Brain pericyte (primary cell): ENCODE data around the gene C8B.

Source experiments
- DNase-seq: peaks from one replicate; pipeline ENCODE4 v3.0.0-alpha.2; 2012; ENCODE audit warnings: low read depth, low spot score

C8B gene

DNA sequence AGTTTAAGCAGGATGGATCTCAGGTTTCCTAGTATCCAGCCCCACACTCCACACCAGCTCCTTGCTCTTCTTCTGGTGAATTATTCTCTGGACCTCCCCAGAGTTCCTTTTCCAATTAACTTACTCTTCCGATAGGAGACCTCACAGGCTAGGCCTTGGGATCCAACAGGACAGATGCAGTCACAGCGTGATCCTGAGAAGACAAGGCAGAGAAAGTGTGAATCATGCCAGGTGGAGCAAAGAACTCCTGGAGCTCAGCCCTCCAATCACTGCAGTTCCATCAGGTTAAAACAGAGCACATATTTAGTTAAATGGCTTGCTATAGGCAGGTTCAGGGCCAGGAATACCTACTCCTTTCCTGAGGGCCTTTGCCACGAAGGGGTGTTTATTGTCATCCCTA, 34.1 kb downstream of the C8B start:
- no peak for DNase-seq

DNA sequence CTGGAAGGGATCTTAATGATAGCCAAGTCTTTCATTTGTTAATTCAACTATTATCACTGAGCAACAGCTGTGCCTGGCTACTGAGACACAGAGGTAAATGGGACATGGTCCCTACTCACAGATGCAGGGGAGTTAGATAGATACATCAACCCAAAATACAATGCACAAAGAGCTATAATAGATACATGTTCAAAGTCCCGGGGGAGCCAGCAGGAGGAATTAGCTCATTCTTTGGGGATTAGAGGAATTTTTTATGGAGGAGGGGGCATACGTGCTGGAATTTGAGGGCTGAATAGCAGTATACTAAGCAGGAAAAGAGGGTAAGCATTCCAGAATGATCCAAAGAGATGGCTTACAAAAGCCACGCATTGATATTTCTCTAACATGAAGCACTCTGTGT, 34.6 kb downstream of the C8B start:
- no peak for DNase-seq

DNA sequence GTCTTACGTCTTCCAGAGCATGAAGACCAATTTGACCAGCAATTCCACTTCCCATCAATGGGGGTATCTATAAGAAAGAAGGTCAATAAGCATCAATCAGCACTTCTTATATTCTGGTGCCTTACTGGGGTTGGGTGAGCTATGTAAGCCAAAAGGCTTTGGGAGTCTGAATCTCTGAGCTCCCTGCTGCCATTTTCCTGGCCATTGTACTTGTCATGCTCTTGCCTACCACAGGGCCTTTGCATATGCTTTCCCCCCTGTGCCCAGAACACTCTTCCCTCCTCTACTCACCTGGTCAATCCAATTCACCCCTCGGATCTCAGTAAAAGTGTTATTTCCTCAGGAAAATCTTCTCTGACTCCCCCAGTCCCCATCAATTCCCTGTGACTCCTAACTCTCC, 36.3 kb downstream of the C8B start:
- DNase-seq: no peak

DNA sequence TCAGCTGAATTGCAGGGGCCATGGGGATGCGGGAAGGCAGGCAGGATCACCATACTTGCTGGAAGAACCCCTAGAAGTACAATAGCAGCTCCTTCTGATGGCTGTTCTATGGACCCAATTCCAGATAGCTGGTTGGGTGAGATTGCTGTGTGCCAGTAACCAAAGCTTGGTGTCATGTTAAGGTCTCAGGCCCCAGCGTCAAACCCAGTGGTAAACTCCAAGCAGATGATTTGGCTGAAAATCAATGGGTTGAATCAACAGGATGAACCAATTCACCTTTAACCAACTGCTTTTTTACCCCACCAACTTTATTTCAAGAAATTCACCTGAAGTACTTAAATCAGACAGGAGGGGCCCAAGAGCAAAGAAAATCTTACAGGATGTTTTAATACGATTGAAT, 37.8 kb downstream of the C8B start:
- no peak for DNase-seq

DNA sequence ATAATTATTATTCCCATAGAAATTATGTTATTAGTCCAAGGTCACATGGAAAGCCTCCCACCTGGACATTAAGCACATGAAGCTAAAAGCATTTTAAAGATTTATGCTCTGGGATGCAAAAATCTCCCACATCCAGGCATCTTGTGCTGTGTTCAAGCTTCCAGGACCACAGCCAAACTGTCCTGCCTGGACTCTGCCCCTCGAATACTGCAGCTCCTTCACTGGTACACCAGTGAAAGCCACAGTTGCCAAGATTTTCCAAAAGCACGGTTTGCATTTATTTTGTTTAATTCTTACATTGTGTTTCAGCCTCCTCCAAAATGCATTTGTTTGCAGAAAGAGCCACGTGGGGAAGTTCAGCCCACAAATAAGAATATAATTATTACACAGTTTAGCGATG, 38.6 kb downstream of the C8B start:
- no peak for DNase-seq

DNA sequence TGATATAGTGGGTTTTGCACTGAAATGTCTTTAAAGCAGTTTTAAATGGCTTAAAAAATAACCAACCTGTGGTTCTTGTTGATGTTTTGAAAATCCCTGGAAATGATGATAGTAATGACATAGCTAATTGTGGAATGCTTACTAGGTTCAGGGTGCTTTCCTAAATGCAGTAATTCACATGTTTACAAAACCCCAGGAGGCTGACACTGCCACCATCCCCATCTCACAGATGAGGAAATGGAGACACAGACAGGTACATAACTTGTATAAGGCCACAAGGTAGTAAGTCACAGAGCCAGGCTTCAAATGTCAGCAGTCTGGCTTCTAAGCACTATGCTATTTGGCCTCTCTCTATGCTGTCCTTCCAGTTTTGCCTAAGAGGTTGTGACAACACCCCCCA, 40.6 kb downstream of the C8B start:
- no peak for DNase-seq

DNA sequence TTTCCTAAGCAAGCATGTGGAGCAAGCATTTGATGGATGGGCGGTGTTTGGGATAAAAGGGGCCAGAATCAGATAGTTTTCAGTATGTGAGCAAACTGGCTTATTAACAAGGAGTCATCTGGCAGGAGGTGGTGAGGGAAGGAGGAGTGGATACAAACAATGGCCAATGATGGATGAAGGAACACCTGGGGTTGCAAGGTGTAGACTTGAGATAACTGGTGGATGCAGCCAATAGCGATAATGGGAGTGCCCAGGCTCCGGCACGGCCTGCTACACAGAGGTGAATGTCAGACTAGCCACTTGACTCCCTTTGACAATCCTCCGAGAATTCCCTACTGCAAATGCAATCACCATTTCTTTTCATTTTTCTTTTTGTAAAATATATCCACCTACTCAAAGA, 41.7 kb downstream of the C8B start:
- DNase-seq: no peak

DNA sequence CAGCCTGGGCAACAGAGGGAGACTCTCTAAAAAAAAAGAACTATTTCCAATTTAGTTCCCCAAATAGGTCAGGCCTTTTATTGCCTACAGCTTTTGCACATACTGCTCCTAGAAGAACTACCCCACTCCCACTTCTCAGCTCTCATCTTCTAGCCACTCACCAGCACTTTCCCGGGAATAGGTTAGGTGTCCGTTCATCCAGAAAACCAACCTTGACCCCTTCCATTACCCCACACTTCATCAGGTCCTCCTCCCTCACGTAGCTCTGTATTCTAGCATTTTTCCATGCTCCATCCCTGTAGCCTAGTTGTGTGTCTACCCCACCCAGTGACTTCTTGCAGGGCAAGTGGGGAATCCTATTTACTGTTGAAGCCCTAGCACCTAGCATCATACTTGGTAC, 42.6 kb downstream of the C8B start:
- no peak for DNase-seq

DNA sequence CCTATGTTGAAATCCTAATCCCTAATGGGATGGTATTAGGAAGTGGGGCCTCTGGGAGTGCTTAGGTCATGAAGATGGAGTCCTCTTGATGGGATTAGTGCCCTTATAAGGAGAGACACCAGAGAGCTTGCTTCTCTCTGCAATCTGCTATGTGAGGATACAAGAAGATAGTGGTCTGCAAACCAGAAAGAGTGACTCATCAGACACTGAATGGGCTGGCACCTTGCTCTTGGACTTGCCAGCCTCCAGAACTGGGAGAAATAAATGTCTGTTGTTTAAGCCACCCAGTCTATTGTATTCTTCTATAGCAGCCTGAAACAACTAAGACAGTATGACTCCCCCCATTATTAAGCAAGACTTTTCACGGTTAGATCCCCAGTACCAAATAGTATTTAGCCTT, 43.3 kb downstream of the C8B start:
- DNase-seq: no peak

DNA sequence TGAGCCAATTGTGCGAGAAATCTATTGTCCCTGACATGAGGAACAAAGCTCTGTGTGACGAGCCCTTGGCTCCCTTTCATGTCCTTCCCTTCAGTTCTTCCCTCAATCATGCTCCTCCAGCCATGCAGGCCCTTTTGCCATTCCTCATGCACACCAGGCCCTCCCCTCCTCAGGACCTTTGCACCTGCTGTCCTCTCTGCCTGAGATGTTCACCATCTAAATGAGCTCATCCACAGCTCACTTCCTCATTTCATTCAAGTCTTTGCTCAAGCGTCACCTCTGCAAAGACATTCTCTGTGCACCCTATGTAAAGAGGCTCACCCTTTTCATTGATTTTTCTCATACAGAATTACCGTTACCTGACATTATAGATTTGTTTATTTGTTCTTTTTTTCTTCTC, 43.7 kb downstream of the C8B start:
- DNase-seq: no peak

DNA sequence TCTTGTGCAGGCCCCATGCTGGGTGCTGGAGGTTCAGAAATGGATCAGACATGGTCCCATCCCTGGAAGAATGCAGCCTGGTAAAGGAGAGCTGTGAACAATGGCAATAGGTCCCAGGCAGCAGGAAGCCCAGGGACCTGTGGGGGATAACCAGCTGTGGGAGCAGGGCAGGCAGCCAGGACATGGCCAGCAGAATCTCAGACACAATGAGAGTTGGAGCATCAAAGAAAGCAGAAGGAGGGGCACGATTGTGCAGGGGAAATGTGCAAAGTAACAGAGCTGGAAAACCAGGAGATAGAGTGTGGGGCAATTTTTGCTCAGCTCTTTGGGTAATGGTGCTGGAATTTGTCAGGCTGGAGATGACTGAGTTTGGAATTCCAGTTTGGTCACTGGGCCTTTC, 44.3 kb downstream of the C8B start:
- DNase-seq: no peak

DNA sequence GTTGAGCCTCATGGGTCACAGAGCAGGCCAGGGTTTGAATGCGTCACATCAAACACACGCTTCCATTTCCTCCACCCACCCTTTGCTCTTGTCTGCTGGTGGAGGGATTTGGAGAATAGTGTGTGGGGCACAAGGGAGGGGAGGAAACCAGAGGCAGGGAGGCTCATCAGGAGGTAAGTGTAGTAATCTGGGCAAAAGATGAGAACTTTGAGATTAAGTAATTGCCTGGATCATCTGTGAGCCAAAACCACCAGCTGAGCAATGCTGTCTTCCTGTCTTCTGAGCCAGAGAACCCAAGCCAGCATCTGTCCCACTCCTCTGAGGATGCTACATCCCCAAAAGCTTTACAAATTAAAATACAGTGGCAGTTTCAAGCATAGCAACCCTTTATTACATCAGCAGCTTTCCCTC, 45.2 kb downstream of the C8B start:
- no peak for DNase-seq

DNA sequence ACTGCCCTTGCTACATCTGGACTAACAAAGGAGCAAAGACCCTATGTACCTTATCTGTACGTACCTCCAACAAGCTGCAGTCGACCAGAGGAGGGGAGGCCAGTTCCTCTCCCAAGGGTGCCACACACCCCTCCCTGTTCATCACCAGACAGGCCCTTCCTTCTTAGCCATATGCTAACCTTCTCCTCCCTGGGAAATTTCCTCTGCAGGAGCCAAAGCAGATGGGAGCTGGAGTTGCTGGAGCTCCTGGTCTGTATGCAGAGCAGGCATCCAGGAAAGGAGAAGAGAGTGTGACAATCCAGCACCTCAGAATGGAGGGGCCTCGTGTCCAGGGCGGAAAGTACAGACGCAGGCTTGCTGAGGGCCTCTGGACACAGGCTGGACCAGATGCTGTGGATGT, 48.5 kb downstream of the C8B start:
- DNase-seq: no peak

DNA sequence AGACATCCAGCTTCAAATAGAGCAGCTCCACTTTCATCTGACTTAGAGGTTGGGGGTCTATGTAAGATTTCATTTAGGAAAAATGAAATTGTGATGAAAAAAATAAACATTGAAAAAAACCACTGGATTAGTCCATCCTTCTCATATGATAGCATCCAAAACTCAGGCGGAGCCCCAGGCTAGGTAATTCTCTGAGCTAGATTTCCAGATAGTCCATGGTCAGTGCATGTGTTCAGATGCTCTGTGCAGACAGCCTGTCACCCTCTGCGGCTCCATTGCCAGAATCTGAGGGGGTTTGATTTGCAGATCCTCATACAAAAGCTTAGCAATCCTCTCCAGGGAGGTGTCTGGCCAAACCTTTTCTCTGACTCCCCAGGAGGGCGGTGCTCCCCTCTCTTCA, 49.2 kb downstream of the C8B start:
- no peak for DNase-seq

DNA sequence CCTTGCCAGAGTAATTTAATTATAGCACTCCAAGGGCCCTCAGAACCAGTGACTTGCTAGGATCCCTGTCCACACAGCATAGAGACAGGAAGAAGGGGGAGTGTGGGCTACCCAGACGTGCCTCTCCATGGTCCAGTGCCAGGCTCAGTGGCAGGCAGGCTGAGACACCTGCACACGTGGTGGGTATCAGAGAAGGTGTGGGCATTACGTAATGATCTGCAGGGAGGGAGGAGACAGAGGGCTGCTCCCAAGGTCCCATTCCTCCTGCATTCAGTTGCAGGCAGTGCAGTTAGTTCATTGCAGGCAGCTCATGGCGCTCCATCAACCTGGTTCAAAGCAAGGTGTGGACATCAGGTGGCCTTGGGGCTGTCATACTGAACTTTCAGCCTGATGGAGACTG, 49.9 kb downstream of the C8B start:
- DNase-seq: no peak

DNA sequence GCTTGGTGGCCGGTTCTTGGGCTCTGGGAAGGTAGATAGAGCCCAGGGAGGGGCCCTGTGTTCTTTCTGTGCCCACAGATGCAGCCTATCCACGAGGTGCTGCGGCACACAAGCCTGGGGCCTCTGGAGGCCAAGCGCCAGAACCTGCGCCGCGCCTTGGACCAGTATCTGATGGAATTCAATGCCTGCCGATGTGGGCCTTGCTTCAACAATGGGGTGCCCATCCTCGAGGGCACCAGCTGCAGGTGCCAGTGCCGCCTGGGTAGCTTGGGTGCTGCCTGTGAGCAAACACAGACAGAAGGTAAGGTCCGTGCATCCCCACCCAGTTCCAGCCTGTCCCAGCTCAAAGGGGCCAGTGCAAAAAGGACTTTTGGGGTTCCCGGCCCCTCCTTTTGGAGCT, 53.5 kb downstream of the C8B start:
- DNase-seq: no peak

DNA sequence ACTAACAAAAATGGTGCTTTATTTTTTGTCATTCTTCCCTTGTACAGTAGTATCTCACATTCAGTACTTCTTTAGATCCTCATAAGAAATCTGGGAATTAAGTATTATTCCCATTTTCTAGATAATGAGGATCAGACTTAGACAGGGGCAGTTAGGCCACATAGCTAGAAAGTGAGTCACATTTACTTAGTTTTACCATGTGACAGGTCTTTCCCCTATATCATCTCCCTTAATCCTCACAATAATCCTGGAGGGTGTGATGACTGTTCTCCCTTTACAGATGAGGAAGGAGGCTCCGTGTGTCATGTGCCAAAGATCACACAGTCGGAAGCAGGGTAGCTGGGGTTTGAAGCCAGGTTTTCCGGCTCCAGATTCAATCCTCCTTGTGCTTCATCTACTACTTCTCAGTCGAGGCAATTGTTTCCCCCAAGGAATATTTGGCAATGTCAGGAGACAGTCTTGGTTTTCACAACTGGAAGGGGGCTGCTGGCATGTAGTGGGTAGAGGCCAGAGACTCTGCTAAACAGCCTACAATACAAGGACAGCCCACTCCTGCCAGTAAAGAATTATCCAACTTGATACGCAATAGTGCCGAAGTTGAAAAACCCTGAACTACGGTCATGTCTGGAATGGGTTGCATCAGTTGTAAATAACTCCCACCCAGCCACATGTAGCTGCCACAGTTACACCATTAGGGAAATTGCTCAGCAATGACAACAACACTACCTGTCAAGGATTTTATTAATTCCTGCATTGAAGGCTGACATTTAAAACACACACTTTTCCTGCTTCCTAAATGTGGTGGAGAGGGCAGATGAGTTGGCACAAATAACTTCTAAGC, 54.5 kb downstream of the C8B start:
- DNase-seq: no peak

DNA sequence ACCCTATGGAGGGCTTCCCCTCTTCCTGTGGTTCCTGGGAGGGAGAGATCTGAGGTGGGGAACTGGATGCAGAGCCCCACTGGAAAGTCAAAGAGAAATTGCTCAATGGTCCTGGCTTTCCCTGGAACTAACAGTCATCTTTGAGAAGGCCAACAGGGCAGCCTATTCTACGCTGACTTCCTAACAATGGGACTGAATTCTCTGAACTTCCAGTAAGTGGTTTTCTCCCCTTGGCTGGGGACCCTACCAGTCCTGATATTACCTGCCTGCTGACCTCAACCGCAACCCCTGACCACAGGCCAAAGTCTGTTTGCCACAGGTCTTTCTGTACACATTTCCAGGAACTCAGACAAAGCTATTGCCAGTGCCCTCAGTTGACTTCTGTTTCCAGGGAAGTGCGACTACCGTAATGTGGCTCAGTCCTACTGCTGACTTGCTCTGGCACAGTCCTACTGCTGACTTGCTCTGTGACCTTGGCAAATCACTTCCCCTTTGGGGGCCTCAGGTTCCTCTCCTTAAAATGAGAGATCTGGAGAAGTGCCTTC, 55.3 kb downstream of the C8B start:
- DNase-seq: no peak

DNA sequence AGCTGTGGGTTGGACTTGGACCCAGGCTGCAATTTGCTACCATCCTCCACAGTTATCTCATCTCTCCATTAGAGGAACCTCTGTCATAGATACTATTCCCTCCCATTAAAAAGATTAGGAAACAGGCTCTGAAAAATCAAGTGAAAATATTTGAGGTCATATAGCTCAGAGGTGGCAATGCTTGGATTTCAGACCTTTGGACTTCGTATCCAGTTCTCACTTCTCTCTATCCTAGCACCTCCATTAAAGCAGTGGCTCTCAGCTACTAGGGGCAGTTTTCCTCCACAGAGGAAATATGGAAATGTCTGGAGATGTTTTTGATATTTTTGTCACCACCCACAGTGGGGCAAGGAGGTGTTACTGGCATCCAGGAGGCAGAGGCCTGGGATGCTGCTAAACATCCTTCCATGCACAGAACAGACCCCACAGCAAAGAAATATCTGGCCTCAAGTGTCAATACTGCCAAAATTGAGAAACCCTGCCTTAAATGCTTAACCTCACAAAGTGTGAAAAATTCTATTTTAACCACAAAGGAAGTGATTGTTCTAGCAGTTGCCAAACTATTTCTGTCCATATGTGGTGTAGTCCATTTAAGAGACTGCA, 57.1 kb downstream of the C8B start:
- no peak for DNase-seq

DNA sequence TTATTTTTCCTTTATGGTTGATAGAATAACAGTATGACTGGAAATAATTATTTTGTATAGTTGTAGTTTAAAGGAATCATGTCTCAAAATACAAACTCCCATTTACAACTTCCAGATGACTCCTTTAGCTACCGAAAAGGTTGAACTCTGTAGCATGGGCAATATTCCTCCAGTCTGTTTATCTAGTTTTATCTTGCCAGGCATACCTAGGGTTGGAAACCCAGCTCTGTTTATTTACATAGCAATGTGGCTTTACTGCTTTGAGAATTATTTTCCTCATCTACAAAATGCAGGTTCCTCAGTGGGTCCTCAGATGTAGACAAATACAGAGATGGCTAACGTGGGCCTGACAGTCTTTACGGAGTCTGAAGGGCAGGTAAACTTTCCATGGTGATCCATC, 60.1 kb downstream of the C8B start:
- no peak for DNase-seq

DNA sequence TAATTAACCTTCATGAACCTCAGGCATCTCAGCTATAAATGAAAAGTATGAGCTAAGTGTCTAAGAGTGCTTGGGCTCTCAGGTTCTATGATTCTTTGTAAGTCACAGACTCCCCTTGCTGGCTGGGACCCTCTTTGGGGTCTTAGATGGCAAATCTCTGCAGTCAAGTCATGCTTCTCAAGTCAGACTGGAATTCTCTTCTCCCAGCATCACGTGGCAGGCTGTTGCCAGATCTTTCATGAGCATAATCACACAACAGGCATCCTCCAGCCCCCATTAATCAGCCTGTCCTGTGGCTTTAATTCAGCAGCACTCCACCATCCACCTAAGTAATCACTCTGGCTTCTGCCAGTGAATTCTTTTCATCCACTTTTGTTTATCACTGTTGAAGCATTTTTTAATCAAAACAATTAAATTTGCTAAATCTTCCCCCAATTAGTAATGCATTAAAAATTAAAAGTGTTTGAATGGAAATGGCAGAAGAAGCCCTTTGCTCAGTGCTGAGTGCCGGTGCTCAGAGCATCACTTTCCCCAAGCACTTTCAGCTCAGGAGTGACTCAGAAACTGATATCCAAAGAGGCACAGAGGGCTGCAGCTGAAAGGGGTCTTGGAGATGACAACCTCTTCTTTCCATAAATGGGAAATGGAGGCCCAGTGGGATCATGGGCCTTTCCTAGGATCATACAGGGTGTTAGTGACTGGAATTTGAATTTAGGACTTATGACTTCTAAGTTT, 61.0 kb downstream of the C8B start:
- DNase-seq: no peak

DNA sequence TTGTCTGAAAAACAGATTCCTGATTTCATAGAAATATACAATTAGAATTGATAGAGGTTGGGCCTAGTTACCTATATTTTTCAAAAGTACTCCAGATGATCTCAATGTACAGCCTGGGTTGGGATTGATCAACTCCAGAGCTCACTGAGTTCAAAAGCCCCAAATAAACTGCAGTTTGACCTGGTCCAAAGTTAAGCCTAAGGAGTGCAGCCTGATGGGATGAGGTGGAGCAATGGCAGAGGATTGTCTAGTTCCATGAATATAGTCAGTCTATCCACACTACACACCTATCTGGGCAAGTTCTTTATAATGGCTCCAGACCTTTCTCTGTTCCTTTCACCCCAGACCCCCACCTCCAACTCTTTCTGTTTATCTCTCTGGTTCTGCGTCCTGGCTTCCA, 62.0 kb downstream of the C8B start:
- DNase-seq: no peak

DNA sequence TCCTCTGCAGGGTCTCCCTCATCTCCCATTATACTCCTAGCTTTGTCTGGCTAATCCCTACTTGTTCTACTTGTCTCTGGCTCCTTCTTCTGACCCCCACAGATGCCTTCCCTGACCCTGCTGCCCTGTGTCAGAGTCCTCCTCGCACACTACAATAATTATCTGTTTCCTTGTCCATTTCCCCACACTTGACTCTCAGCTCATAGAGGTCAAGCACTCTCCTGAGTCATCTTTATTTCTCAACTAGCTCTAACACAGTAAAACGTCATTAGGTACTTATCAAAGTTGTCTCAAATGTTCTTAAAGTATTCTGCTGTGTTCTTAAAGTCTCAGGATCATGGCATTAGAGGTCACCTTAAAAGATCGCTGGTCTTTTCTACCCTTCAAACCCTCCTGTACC, 64.1 kb downstream of the C8B start:
- DNase-seq: no peak
